DMS 273 (cell line): ENCODE data around the gene ABCB9.
"Not testable (repeated sequence)": the region's sequence is repeated elsewhere in the genome, so short reads cannot be mapped to it uniquely, and the experiment has no call there.

ENCODE experiments used
- DNase-seq: peaks from one replicate; lab custom pipeline; 2025; ENCODE audit not compliant: unreplicated experiment; lab: John Stamatoyannopoulos, UW

ABCB9 gene

DNA sequence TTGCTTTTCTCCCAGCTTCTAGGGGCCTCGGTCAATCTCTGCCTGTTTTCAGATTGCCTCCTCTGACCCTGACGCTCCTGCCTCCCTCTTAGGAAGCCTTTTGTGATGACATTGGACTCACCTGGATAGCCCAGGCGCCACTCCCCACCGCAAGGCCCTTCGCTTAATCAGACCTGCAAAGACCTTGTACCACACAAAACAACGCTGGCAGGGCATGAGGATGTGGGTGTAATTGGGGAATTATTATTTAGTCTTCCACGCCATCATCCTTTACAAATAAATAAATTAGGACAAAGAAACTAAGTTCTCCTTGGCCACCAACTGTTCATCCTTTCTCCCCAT is 62.6 kb downstream of the ABCB9 start:
- no peak for DNase-seq

DNA sequence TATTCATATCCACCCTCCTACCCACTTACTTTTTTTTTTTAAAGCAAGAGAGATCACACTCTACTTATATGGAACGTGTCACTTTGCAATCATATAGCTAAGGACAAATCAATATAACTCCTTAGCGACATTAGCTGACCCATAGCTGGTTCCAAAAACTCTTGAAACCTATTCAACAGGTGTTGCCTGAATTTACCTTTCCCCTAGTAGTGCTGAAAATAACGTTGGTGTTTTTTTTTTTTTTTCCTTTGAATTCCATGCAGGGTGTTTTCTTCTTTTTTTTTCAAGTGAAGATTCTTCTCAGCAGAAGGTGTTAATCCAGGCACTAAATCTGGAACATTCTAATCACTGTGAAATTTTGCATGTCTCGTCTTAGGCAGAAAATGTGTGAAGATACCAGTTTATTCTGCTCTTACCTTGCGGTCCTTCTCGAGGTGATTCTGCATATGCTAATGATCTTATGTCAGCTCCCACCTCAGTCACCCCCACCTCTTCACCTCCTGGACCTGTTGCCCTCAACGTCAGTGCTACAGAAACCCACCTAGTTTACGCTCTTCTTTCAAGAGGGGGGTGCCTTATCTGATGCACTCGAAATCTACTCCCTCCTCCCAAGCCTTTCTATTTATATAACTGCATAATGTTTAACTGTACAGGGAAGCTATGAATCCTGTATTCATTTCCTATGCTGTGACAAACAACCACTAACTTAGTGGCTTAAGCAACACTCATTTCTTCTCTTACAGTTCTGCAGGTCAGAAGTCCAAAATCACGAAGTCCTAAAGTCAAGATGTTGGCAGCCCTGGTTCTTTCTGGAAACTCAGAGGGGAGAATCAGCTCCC is 63.2 kb downstream of the ABCB9 start:
- DNase-seq = no peak

DNA sequence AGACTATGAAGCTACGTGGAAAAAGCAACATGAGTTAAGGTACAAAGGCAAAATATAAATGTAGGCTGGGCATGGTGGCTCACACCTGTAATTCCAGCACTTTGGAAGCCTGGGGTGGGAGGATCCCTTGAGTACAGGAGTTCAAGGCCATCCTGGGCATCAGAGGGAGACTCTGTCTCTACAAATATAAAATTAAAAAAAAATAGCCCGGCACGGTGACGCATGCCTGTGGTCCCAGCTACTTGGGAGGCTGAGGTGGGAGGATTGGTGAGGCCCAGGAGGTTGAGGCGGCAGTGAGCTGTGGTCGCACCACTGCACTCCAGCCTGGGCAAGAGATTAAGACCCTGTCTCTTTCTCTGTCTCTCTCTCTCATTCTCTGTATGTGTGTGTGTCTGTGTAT is 66.4 kb downstream of the ABCB9 start:
- DNase-seq = no peak

DNA sequence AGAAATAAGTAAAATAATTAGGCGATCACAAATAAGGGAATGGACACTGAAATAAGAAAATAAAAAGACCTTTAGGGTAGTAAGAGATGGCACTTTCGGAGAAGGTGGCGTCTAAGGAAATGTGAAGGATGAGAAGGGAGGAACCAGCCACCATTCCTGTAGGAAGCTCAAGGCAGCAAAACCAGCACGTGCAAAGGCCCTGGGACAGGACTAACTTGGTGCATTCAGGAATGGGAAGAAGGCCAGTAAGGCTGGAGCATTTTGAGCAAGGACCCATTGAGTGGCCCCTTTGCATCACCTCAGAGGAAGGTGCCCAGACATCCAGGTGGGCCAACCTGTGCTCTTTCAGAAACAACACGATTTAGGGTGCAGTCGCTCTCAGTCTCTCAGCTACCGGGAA is 69.6 kb downstream of the ABCB9 start:
- no peak for DNase-seq

DNA sequence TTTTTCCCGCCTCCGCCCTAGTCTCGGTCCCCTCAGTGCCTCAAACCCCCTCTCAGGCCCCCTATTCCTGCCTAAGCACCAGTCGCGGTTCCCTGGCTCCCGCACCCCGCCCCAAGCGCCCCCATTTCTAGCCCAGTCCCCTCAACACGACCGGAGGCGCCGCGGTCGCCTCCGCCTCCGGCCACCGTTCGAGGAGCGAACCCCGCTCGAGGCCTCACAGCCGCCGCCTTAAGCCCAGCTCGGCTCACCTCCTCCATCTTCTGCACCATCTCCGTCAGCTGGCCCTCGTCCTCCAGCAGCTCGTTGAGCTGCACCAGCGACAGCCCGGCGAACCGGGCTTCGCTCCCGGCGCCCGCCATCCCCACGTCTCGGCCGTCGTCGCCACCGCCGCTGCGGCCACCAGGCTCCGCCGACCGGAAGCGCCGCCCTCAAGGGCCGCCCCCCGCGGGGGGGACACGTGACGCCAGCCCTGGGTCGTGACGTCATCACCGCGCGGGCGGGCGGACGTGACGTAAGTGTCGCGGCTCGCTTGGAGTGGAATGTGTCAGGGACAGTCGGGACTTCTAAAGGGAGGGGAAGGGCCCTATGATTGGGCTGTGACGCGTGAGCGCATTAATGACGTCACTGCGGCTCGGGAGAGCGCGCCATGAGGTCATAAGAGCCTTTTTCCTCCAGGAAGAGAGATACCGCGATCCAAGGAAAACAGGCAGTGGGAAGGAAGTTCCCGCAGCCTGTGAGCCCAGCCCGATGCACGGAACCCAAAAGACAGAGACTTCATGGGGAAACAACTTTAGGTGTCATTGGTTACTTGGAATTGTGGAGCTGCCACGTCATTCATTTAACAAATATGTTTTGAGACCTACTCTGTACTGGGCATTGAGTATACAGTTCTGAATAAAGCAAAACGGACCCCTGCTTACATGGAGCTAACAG is 70.3 kb downstream of the ABCB9 start, which contains the start of gene VPS37B:
Gene VPS37B (minus strand): TSS at position 421 of the 933 bp plus-strand sequence. CDS start 62 bp downstream, at position 359.
- DNase-seq = peak; percentile 79

DNA sequence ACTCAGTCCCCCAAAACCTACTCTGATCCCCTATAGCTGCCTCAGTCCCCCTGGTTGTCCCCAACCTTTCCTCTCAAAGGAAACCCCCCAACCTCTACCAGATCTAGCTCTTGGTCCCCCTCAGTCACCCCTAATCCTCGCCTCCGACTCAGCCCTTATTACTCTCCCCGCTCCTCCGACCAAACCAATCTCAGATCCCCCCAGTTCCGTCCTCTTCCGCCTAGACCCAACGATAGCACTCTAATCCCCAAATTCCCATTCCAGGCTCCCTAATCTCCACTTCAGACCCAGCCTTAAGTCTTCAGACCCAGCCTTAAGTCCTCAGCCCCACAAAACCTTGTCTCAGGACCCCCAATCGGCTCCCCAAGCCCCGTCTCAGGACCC is 71.0 kb downstream of the ABCB9 start:
- no peak for DNase-seq

DNA sequence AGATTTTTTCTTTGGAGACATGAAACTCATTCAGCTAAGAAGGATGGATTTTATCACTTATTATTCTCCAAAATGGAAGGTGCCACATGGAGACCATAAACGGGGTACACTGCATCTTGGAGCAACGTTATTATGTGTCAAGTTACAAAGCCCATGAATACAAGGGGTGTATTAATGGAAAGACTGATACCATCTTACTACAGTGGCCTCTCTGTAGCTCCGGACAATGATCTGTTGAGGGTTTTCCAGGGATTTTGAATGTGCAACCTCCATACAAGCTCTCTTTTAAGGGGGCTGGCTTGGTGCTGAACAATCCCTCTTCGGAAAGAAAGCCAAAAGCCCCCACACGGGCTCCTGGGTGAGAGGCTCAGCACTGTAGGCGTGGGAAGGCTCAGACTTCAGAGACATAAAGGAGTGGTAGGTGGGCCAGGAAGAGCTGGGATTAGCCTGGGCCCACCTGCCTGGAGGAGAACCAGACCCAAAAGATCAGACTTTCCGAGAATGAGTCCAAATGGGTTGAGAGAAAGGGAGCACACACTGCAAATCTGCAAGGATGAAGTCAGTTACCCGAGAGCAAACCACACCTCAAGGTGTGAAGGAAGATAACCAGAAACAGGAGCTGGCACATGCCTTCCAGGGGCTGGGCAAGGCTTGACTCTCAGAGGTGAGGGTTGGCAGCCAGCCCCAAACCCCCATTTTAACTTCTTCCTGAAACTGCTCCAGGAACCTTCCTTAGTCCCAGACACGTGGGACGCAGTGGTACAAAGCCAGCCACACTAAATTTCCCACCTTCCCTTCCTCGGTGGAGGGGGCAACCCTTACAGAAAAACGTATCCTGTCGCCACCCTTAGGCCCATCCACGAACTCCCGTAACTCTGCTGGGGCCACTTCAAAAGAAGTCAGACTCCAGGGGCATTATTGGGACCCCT is 71.8 kb downstream of the ABCB9 start:
- DNase-seq = no peak

DNA sequence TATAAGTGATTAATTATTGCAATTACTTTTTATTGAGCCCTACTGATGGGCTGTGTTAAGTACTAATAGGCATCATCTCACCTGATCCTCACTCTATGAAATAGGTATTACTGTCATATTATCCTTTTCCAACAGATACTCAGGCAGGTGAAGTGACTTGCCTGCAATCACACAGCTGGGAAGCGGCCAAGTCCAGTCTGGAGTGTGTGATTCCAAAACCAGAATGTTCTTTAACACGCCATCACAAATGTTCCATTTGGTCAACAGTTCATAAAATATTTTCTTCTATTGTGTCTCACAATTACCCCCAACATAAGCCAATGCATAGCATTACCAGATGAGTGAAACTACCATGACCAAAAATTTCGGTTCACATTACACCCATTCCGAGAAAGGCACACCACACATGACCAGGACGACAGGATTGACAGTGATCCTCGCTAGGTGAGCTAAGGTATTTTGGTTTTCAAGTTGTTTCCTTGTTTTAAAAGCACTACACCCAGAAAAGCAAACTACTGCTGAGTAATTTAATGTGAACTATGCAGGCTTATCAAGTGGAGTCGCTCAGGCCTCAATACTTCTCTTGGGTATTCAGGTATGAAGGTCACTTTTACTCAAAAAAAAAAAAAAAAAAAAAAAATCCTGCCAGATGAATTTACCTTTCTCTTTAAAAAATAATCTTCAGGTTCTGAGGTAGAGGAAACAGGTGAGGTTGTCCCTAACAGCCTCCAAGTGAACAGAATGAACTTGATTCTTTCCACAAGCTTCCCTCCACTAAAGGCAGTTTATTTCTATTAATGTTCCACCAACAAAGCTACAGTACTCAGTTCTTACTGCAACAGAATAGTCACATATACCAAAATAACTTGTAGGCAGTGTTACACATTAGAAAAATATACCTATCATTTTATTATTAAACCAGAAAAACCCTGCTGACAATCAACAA is 72.8 kb downstream of the ABCB9 start:
- no peak for DNase-seq

DNA sequence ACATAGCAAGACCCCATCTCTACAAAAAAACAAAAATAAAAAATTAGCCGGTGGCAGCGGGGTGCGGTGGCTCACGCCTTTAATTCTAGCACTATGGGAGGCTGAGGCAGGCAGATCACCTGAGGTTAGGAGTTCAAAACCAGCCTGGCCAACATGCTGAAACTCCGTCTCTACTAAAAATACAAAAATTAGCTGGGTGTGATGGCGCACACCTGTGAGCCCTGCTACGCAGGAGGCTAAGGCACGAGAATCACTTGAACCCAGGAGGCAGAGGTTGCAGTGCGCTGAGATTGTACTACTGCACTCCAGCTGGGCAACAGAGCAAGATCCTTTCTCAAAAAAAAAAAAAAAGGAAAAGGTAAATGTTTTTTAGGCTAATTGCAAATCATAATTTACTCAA is 73.5 kb downstream of the ABCB9 start:
- not testable (repeated sequence) for DNase-seq

DNA sequence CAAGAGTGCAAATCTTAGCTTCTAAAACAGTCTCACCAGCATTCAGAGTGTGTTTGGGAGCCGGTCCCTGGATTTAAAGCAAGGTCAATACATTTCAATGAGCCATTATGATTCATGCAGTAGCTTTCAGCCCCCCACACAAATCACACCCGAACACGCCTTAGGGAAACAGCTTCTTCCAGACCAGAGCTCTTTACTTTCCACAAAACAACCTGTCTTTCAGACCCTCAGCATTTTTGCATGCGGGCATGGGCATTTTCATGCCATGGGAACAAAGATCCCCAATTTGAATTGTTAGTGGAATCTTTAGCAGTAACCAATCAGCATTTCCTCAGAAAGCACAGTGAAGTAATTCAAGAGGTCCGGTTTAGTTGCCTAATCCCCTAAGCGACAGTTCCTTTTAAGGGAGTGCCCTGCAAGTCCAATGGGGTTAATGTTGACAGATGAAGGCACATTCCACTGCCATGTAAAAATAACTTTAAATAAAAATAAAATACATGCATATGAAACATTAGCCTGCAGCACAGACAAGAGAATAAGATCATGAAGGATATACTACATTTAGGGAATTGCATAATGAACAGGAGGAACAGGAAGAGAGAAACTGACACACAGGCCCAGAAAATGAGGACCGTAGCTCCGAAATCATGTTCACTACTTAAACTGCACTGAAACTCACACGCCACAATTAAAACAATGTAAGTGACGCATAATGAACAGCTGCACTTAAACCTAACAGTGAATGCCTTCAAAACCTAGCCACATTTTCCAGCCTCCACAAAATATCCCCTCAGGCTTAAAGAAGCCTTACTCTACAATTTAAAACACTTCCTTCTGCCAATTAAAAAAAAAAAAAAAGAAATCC is 74.4 kb downstream of the ABCB9 start:
- DNase-seq = no peak

DNA sequence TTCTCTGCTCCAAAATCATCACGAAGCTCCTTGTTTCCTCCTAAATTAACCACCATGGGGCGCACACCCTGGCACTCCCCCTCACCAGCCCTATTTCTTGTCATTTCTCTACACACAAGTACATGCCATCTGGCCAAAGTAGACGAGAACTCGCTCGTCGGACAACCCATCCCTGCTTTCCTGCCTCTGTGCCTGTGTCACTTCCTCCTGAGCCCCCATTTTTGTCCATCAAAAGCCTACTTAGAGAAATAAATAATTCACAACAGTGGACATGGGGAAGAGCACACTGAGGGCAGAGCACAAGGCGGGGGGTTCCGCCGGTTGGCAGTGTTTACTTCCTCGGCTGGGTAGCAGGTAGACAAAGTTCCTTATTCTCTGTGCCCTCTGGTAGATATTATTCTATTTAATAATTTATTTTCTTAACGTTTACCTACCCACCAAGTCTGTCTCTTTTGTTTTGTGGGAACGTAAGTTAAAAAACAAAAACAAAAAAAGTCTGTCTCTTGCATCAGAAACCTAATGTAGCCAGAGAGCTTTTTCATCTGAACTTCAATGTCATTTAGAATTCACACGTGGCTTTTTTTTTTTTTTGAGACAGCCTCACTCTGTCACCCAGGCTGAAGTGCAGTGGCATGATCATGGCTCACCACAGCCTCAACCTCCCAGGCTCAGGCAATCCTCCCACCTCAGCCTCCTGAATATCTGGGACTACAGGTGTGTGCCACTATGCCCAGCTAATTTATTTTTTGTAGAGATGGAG is 76.3 kb downstream of the ABCB9 start:
- no peak for DNase-seq

DNA sequence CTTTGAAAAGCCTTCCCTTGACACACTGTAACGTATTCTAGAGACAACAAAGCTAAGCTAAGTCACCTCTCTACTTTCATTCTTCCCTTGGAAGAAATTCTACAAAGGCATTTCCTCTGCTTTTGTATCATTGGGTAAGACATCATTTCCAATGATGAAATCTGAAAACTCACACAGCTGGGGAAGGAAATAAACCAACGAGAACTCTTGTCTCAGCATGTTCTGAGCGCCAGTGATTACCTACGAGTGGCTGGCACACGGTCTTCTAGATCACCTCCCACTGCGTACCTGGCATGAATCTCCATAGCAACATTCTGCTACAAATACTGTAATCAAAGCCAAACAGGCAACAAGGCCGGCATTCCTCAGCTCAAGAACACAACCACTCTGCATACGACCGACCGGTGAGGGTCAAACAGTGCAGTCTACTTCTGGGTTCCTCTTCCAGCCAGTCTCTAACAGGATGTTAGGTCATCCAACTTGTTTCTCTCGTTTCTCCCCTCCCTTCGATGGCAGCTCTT is 78.0 kb downstream of the ABCB9 start:
- peak; percentile 57 for DNase-seq

DNA sequence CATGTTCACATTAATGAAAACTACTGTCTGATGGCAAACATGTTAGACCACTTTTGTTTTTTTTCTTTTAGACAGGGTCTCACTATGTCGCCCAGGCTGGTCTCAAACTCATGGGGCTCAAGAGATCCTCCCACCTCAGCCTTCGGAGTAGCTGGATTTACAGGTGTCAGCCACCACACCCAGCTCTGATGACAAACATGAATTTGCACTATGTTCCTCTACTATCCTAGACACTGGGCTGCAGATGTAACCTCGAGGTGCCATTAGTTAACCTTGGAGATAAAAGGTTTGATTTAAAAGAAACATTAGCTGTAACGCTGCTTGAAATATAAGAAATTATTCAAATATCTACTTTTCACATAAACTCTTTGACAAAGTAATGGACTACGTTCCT is 78.4 kb downstream of the ABCB9 start:
- DNase-seq = no peak

DNA sequence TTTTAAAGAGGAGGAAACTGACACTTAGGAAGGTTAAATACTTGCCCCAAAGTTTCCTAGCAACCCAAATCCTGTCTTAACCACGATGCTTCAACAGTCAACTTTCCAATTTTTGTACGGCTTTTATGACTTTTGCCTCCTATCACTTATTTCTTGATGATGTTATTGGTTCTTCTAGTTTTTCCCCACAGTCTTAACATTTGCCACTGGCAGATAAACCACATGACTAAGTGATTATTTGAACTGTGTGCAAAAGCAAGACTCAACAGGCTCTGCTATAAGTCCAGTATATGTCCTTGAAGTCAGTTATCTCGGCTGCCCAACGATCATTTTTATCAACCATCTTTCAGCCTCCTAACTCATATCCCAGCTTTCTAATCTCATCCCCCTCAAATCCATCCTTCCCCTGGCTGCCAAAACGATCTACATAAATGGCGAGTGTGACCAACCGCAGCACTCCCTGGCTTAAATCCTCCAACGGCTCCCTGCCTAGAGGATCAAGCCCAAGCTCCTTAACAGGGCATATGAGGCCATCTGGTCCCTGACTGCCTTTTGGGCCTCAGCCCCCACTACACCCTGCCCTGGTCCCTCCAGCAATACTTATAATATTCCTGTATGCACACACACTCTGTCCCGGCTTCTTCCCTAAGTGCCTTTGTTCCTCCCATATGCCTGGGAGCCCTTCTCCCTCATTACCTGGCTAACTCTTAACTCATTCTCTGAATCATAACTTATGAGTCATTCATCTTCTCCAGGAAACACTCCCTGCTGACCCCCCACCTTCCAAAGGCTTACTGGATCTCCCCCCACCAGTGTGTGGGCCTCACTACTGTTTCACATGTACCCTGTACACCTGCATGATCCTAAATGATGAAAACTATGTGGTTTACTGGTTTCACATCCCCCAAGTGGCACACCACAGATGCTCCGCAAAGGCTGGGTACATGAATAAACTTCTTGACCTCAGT is 79.1 kb downstream of the ABCB9 start:
- peak; percentile 57 for DNase-seq

DNA sequence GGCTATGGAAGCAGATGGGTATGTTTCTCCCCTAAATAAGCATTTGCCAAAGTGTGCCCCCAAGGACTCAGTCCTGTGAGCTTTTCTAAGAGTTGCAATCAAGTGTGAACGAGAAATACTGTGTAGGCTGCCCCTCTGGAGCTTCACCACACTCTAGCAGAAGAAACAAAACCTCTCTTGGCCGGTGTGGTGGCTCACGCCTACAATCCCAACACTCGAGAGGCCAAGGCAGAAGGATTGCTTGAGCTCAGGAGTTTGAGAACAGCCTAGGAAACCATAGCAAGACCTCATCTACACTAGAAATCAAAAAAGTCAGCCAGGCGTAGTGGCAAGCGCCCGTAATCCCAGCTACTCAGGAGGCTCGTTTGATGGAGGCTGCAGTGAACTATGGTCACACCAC is 80.1 kb downstream of the ABCB9 start:
- DNase-seq = no peak

DNA sequence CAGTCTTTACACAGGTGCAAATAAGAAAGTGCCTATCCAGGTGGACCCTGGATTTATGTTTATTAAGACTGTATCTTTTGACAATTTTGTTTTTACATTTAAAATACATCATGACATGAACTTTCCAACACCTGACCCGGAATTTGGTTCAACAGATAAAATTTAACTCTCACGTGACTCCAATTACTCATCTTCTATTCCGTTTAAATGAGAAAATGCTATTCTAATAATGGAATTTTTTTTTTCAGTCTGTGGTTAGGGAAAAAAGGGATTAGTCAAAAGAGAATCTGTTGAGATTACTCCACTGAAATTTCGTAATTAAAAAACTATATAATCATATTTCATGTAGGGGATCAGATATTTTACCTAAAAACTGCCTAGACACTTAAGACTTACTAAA is 81.4 kb downstream of the ABCB9 start:
- no peak for DNase-seq
